ENCODE measurements around the gene BMP7. TPM values are rescaled to one million over a fixed set of nuclear protein-coding genes. Genes with fewer than 3 reads are reported as not detected.

The BMP7 gene
- total RNA-seq, 2 donors from 2014 or later: not detected

GRCh38 chr20:57255183-57255582 lies 11.3 kb downstream of the BMP7 start:
- H3K4me1 Mint-ChIP-seq: no peaks in the 10 kb centered on the region
- H3K36me3 Mint-ChIP-seq (ENCODE audit: low read depth): no peaks in the 10 kb centered on the region
- H3K4me3 Mint-ChIP-seq: no peak overlapping the region
- no peak for ATAC-seq (replicated peaks)
- H3K27ac Mint-ChIP-seq: no peak overlapping the region
- H3K27me3 Mint-ChIP-seq: peaks cover 32% of the 10 kb centered on the region
- no peaks in the 10 kb centered on the region for H3K9me3 Mint-ChIP-seq

- Mint-ChIP-seq H3K27me3 (peaks cover 19% of the 10 kb centered on the region), H3K36me3 (ENCODE audit: low read depth) (no peaks in the 10 kb centered on the region)
These were observed 13.8 kb downstream of the BMP7 start for GRCh38 chr20:57252559-57253162.

GRCh38 chr20:57251949-57252348 lies 14.5 kb downstream of the BMP7 start:
- H3K27me3 Mint-ChIP-seq: peaks cover 20% of the 10 kb centered on the region

More at GRCh38 chr20:57252559-57253162, 13.8 kb downstream of the BMP7 start:
- Mint-ChIP-seq H3K4me1 (no peaks in the 10 kb centered on the region), H3K27ac (no peak overlapping the region), H3K4me3 (no peak overlapping the region), H3K9me3 (no peaks in the 10 kb centered on the region)
- no peak for ATAC-seq (replicated peaks)

GRCh38 chr20:57251344-57251743 lies 15.1 kb downstream of the BMP7 start:
- H3K36me3 Mint-ChIP-seq (ENCODE audit: low read depth): no peaks in the 10 kb centered on the region
- ATAC-seq (replicated peaks): no peak
- H3K4me3 Mint-ChIP-seq: no peak overlapping the region
- no peaks in the 10 kb centered on the region for H3K4me1 Mint-ChIP-seq
- no peaks in the 10 kb centered on the region for H3K9me3 Mint-ChIP-seq
- no peak overlapping the region for H3K27ac Mint-ChIP-seq
- peaks cover 18% of the 10 kb centered on the region for H3K27me3 Mint-ChIP-seq

More at GRCh38 chr20:57251949-57252348, 14.5 kb downstream of the BMP7 start:
- Mint-ChIP-seq H3K27ac (no peak overlapping the region), H3K9me3 (no peaks in the 10 kb centered on the region), H3K4me3 (no peak overlapping the region), H3K36me3 (ENCODE audit: low read depth) (no peaks in the 10 kb centered on the region), H3K4me1 (no peaks in the 10 kb centered on the region)
- ATAC-seq (replicated peaks): no peak

- Mint-ChIP-seq H3K27ac (no peak overlapping the region), H3K27me3 (peaks cover 18% of the 10 kb centered on the region), H3K4me3 (no peak overlapping the region), H3K36me3 (ENCODE audit: low read depth) (no peaks in the 10 kb centered on the region), H3K4me1 (no peaks in the 10 kb centered on the region), H3K9me3 (no peaks in the 10 kb centered on the region)
- no peak for ATAC-seq (replicated peaks)
These were observed 15.7 kb downstream of the BMP7 start for GRCh38 chr20:57250607-57251343.

- Mint-ChIP-seq H3K27me3 (peaks cover 13% of the 10 kb centered on the region), H3K9me3 (no peaks in the 10 kb centered on the region), H3K4me1 (no peaks in the 10 kb centered on the region), H3K36me3 (ENCODE audit: low read depth) (no peaks in the 10 kb centered on the region), H3K4me3 (no peak overlapping the region), H3K27ac (no peak overlapping the region)
- ATAC-seq (replicated peaks): no peak
These were observed 16.7 kb downstream of the BMP7 start for GRCh38 chr20:57249772-57250171.

- Mint-ChIP-seq H3K27ac (no peak overlapping the region), H3K4me1 (no peaks in the 10 kb centered on the region), H3K9me3 (no peaks in the 10 kb centered on the region), H3K27me3 (peaks cover 8% of the 10 kb centered on the region), H3K36me3 (ENCODE audit: low read depth) (no peaks in the 10 kb centered on the region), H3K4me3 (no peak overlapping the region)
- ATAC-seq (replicated peaks): no peak
These were observed 17.4 kb downstream of the BMP7 start for GRCh38 chr20:57249073-57249472.

- no peak for ATAC-seq (replicated peaks)
- Mint-ChIP-seq H3K27ac (no peak overlapping the region), H3K36me3 (ENCODE audit: low read depth) (no peaks in the 10 kb centered on the region), H3K27me3 (peaks cover 3% of the 10 kb centered on the region), H3K4me3 (no peak overlapping the region), H3K4me1 (no peaks in the 10 kb centered on the region), H3K9me3 (no peaks in the 10 kb centered on the region)
These were observed 18.2 kb downstream of the BMP7 start for GRCh38 chr20:57248132-57248797.

GRCh38 chr20:57247292-57247965 lies 19.0 kb downstream of the BMP7 start:
- no peaks in the 10 kb centered on the region for H3K9me3 Mint-ChIP-seq
- H3K36me3 Mint-ChIP-seq (ENCODE audit: low read depth): no peaks in the 10 kb centered on the region
- H3K4me1 Mint-ChIP-seq: no peaks in the 10 kb centered on the region
- no peak overlapping the region for H3K27ac Mint-ChIP-seq
- H3K27me3 Mint-ChIP-seq: peaks cover 3% of the 10 kb centered on the region
- H3K4me3 Mint-ChIP-seq: no peak overlapping the region
- ATAC-seq (replicated peaks): no peak

GRCh38 chr20:57245997-57246396 lies 20.4 kb downstream of the BMP7 start:
- H3K4me1 Mint-ChIP-seq: no peaks in the 10 kb centered on the region
- ATAC-seq (replicated peaks): no peak
- H3K9me3 Mint-ChIP-seq: no peaks in the 10 kb centered on the region
- H3K36me3 Mint-ChIP-seq (ENCODE audit: low read depth): no peaks in the 10 kb centered on the region
- H3K27me3 Mint-ChIP-seq: peaks cover 9% of the 10 kb centered on the region
- no peak overlapping the region for H3K4me3 Mint-ChIP-seq
- no peak overlapping the region for H3K27ac Mint-ChIP-seq

- no peaks in the 10 kb centered on the region for H3K9me3 Mint-ChIP-seq
- no peak overlapping the region for H3K4me3 Mint-ChIP-seq
- no peak for ATAC-seq (replicated peaks)
- H3K4me1 Mint-ChIP-seq: no peaks in the 10 kb centered on the region
- peaks cover 9% of the 10 kb centered on the region for H3K27me3 Mint-ChIP-seq
- H3K36me3 Mint-ChIP-seq (ENCODE audit: low read depth): no peaks in the 10 kb centered on the region
- H3K27ac Mint-ChIP-seq: no peak overlapping the region
These were observed 21.7 kb downstream of the BMP7 start for GRCh38 chr20:57244627-57245214.

GRCh38 chr20:57244221-57244585 lies 22.2 kb downstream of the BMP7 start:
- Mint-ChIP-seq H3K27ac (no peak overlapping the region), H3K4me3 (no peak overlapping the region), H3K36me3 (ENCODE audit: low read depth) (no peaks in the 10 kb centered on the region)

GRCh38 chr20:57243480-57244220 lies 22.8 kb downstream of the BMP7 start:
- Mint-ChIP-seq H3K9me3 (no peaks in the 10 kb centered on the region), H3K4me1 (no peaks in the 10 kb centered on the region), H3K36me3 (ENCODE audit: low read depth) (no peaks in the 10 kb centered on the region), H3K4me3 (no peak overlapping the region), H3K27ac (no peak overlapping the region), H3K27me3 (peaks cover 9% of the 10 kb centered on the region)
- no peak for ATAC-seq (replicated peaks)

More at GRCh38 chr20:57244221-57244585, 22.2 kb downstream of the BMP7 start:
- H3K27me3 Mint-ChIP-seq: peaks cover 9% of the 10 kb centered on the region
- H3K4me1 Mint-ChIP-seq: no peaks in the 10 kb centered on the region
- no peaks in the 10 kb centered on the region for H3K9me3 Mint-ChIP-seq
- ATAC-seq (replicated peaks): no peak

- H3K27me3 Mint-ChIP-seq: peaks cover 15% of the 10 kb centered on the region
These were observed 24.0 kb downstream of the BMP7 start for GRCh38 chr20:57242414-57242813.

More at GRCh38 chr20:57242414-57242813, 24.0 kb downstream of the BMP7 start:
- ATAC-seq (replicated peaks): no peak
- Mint-ChIP-seq H3K9me3 (no peaks in the 10 kb centered on the region), H3K27ac (no peak overlapping the region), H3K36me3 (ENCODE audit: low read depth) (no peaks in the 10 kb centered on the region), H3K4me3 (no peak overlapping the region), H3K4me1 (no peaks in the 10 kb centered on the region)
